Caki2 (cell line): ENCODE measurements around the gene PTCRA. TPM values are rescaled to one million over a fixed set of nuclear protein-coding genes. Genes with fewer than 3 reads are reported as not detected.
A peak's percentile ranks its signal among the peaks of the same experiment; 100 is the strongest.

Experiments
- DNase-seq: peaks from one replicate; pipeline ENCODE4 v3.0.0-alpha.2; 2015; ENCODE audit warnings: low read depth
- in situ Hi-C: cut with HindIII; loops from 2 replicates; pipeline ENCODE4 v1.10.0; 2016; ENCODE audit warnings: low sequenced_read_pairs, low pct_unique_long_range_greater_than_20kb, mixed read lengths
- total RNA-seq: library from RNA; depleted of rRNA; stranded (reverse); fragments of >200 nt; shearing (Covaris generic); gene quantifications from 2 replicates; pipeline ENCODE4 v1.2.3, GENCODE V29; 2014; ENCODE audit warnings: low replicate concordance; rRNA removed

The PTCRA gene
- total RNA-seq, 1 experiment from 2014 or later = not detected

GRCh38 chr6:42963855-42964605 lies 48.2 kb downstream of the PTCRA start:
- in situ Hi-C loops = no loop called here
- peak; percentile 40 for DNase-seq

GRCh38 chr6:42966571-42966970 lies 50.7 kb downstream of the PTCRA start:
- in situ Hi-C loops = no loop called here
- DNase-seq = no peak

- no peak for DNase-seq
- in situ Hi-C loops = no loop called here
These were observed 51.4 kb downstream of the PTCRA start for GRCh38 chr6:42967228-42967627.

- DNase-seq = no peak
- in situ Hi-C loops = no loop called here
These were observed 52.4 kb downstream of the PTCRA start for GRCh38 chr6:42968126-42968701.

- DNase-seq = no peak
- in situ Hi-C loops = no loop called here
These were observed 52.9 kb downstream of the PTCRA start for GRCh38 chr6:42968783-42969182.

- no peak for DNase-seq
- in situ Hi-C loops = no loop called here
These were observed 53.6 kb downstream of the PTCRA start for GRCh38 chr6:42969431-42969830.

GRCh38 chr6:42969934-42970333 lies 54.1 kb downstream of the PTCRA start:
- no peak for DNase-seq
- in situ Hi-C loops = no loop called here

GRCh38 chr6:42970871-42971612 lies 55.2 kb downstream of the PTCRA start:
- in situ Hi-C loops = no loop called here
- peak; percentile 61 for DNase-seq

GRCh38 chr6:42971746-42972327 lies 56.0 kb downstream of the PTCRA start:
- no peak for DNase-seq
- in situ Hi-C loops = no loop called here

- in situ Hi-C loops = no loop called here
- DNase-seq = no peak
These were observed 58.1 kb downstream of the PTCRA start for GRCh38 chr6:42973926-42974325.

- no peak for DNase-seq
These were observed 59.2 kb downstream of the PTCRA start for GRCh38 chr6:42974919-42975505.

More at GRCh38 chr6:42974919-42975505, 59.2 kb downstream of the PTCRA start:
- in situ Hi-C loops = no loop called here

Other genes with a start within 250 kb of the PTCRA start
- not detected in 2 replicates for gene PRPH2, start 193.5 kb upstream of the PTCRA start, total RNA-seq
- gene TBCC, start 169.9 kb upstream of the PTCRA start, total RNA-seq = 52.0 and 61.2 TPM in 2 replicates
- 1.9 TPM in 2 replicates for gene BICRAL, start 134.0 kb upstream of the PTCRA start, total RNA-seq
- gene RPL7L1, start 36.4 kb upstream of the PTCRA start, total RNA-seq = 116 and 181 TPM in 2 replicates
- 69.2 and 70.4 TPM in 2 replicates for gene CNPY3, start 13.4 kb downstream of the PTCRA start, total RNA-seq
- gene GNMT, start 44.7 kb downstream of the PTCRA start, total RNA-seq = 1.5 TPM in 1 of 2 replicates, not detected in the other
- gene PEX6, start 63.1 kb downstream of the PTCRA start, total RNA-seq = 29.2 and 31.4 TPM in 2 replicates
- 41.1 and 50.7 TPM in 2 replicates for gene PPP2R5D, start 68.5 kb downstream of the PTCRA start, total RNA-seq
- gene MEA1, start 97.9 kb downstream of the PTCRA start, total RNA-seq = 192 and 200 TPM in 2 replicates
- gene KLHDC3, start 98.2 kb downstream of the PTCRA start, total RNA-seq = 140 and 145 TPM in 2 replicates
- gene RRP36, start 105.6 kb downstream of the PTCRA start, total RNA-seq = 79.1 and 98.6 TPM in 2 replicates
- 39.2 TPM in 2 replicates for gene CUL7, start 137.8 kb downstream of the PTCRA start, total RNA-seq
- gene MRPL2, start 143.4 kb downstream of the PTCRA start, total RNA-seq = 47.5 and 50.5 TPM in 2 replicates
- 49.3 and 61.6 TPM in 2 replicates for gene KLC4, start 143.6 kb downstream of the PTCRA start, total RNA-seq
- gene PTK7, start 160.3 kb downstream of the PTCRA start, total RNA-seq = 45.4 and 69.5 TPM in 2 replicates